ENCODE data around the gene PTPRK. TPM values are rescaled to one million over a fixed set of nuclear protein-coding genes. Genes with fewer than 3 reads are reported as not detected.

Gene PTPRK
- total RNA-seq, 2 donors from 2014 or later = 3.2 to 5.1 TPM

- H3K36me3 Mint-ChIP-seq = no peaks in the 10 kb centered on the region
- no peak for ATAC-seq
- no peak overlapping the region for H3K27ac Mint-ChIP-seq
- H3K9me3 Mint-ChIP-seq = no peaks in the 10 kb centered on the region
- DNase-seq (ENCODE audit: low spot score in 2 of 2) = no peak
These were observed 159.0 kb downstream of the PTPRK start for GRCh38 chr6:128361378-128361777.

- Mint-ChIP-seq H3K36me3 (no peaks in the 10 kb centered on the region), H3K27ac (no peak overlapping the region), H3K9me3 (no peaks in the 10 kb centered on the region)
- no peak for DNase-seq (ENCODE audit: low spot score in 2 of 2)
- no peak for ATAC-seq
These were observed 162.1 kb downstream of the PTPRK start for GRCh38 chr6:128358244-128358776.

GRCh38 chr6:128357392-128358130 lies 162.8 kb downstream of the PTPRK start:
- no peak for ATAC-seq
- H3K27ac Mint-ChIP-seq = no peak overlapping the region
- no peak for DNase-seq (ENCODE audit: low spot score in 2 of 2)
- no peaks in the 10 kb centered on the region for H3K9me3 Mint-ChIP-seq
- no peaks in the 10 kb centered on the region for H3K36me3 Mint-ChIP-seq

DNA sequence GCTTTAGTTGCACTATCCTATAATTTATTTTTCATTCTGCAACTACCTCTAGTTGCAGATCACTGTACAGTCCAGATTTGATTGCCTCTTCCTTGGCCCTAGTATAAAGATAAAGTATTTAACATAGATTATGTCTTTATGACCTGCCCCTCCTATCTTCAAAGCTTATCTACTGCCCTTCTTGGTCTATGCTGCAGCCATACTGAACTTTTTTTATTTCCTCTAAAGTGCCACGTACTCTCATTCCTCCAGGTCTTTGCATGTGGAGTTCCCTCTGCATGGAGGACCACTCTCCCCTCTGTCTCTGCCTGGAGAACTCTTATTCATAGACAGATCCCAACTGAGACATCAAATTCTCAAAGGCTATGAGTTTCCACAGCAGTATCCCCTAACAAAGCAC lies 168.0 kb downstream of the PTPRK start:
- H3K9me3 Mint-ChIP-seq = no peaks in the 10 kb centered on the region
- ATAC-seq (no peak), DNase-seq (ENCODE audit: low spot score in 2 of 2) (no peak)
- H3K27ac Mint-ChIP-seq = no peak overlapping the region
- H3K36me3 Mint-ChIP-seq = no peaks in the 10 kb centered on the region

DNA sequence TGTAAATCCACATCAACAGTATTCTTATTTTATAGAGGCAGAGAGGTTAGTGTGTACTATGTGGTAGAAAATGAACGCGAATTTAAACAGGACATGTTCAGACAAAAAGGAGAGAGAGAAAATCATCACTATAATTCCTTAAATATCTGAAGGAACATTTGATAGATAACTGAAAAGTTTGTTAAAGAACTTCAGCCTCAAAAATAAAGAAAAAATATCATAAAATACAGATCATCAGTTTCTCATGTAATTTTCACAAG lies 169.2 kb downstream of the PTPRK start:
- Mint-ChIP-seq H3K36me3 (no peaks in the 10 kb centered on the region), H3K27ac (no peak overlapping the region), H3K9me3 (no peaks in the 10 kb centered on the region)
- ATAC-seq (no peak), DNase-seq (ENCODE audit: low spot score in 2 of 2) (no peak)

- ATAC-seq = peak in 1 of 2 donors; percentile 61
- H3K36me3 Mint-ChIP-seq = no peaks in the 10 kb centered on the region
- no peak for DNase-seq (ENCODE audit: low spot score in 2 of 2)
- H3K27ac Mint-ChIP-seq = no peak overlapping the region
- no peaks in the 10 kb centered on the region for H3K9me3 Mint-ChIP-seq
These were observed 169.8 kb downstream of the PTPRK start for GRCh38 chr6:128350416-128351254.

- H3K9me3 Mint-ChIP-seq = no peaks in the 10 kb centered on the region
- no peaks in the 10 kb centered on the region for H3K36me3 Mint-ChIP-seq
- DNase-seq (ENCODE audit: low spot score in 2 of 2) = no peak
- no peak for ATAC-seq
- H3K27ac Mint-ChIP-seq = no peak overlapping the region
These were observed 173.3 kb downstream of the PTPRK start for GRCh38 chr6:128347123-128347522.

GRCh38 chr6:128346569-128346968 lies 173.8 kb downstream of the PTPRK start:
- no peak overlapping the region for H3K27ac Mint-ChIP-seq
- ATAC-seq (no peak), DNase-seq (ENCODE audit: low spot score in 2 of 2) (no peak)
- no peaks in the 10 kb centered on the region for H3K36me3 Mint-ChIP-seq
- no peaks in the 10 kb centered on the region for H3K9me3 Mint-ChIP-seq

DNA sequence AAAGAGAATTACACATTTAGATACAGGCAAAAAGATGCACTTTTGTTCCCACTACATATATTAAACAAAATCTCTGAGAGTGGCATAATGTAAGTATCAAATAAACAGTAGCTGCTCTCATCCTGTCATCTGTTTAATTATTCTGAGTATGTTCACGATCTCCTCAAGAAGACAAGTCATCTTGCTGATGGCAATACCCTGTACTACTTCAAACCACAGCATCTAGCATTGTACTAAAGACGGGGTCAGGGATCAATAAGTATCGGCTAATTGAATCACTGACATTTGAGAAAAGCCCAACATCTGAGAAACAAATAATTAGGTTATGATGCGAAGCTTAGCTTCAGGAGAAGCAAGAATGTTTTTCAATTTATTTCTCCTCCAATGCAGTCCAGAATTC lies 175.1 kb downstream of the PTPRK start:
- Mint-ChIP-seq H3K36me3 (no peaks in the 10 kb centered on the region), H3K9me3 (no peaks in the 10 kb centered on the region), H3K27ac (no peak overlapping the region)
- DNase-seq (ENCODE audit: low spot score in 2 of 2) (no peak), ATAC-seq (no peak)

DNA sequence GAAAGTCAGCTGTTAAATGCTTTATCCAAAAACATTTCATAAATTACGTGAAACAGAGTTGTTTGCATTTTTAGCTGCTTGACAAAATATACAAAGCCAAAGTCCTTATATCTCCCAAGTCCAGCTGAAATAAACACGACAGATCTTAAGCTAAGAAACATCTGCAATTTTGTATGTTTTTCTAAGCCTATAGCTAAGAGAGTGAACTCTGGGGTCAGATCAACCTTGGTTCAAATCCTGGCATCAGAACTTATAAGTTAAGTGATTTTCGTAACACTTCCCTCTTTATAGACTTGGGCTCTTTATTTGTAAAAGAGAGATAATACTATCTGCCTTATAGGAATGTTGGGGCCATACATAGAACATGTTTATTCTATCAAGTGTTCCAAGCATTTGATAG lies 176.7 kb downstream of the PTPRK start:
- ATAC-seq = no peak
- DNase-seq (ENCODE audit: low spot score in 2 of 2) = no peak
- Mint-ChIP-seq H3K27ac (no peak overlapping the region), H3K36me3 (no peaks in the 10 kb centered on the region), H3K9me3 (no peaks in the 10 kb centered on the region)

- no peak for ATAC-seq
- H3K27ac Mint-ChIP-seq = no peak overlapping the region
- no peaks in the 10 kb centered on the region for H3K9me3 Mint-ChIP-seq
- no peaks in the 10 kb centered on the region for H3K36me3 Mint-ChIP-seq
- DNase-seq (ENCODE audit: low spot score in 2 of 2) = no peak
These were observed 180.6 kb downstream of the PTPRK start for GRCh38 chr6:128339635-128340450.

DNA sequence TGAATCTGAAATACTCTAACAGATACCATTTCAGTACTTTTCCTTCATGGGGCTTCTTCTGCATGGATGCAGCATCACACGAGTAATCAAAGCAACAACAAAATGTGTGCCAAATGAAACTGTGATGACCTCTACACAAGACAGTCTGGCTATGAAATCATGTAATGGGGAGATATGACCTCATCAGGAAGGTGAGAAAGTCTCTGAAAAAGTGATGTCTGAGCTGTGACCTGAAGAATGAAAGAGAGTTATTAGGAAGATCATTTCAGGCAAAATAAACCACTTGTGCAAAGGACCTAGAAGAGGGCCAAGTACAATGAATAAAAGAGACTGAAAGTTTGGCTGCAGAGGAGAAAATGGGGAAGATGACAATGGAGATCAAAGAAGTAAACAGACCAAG lies 182.8 kb downstream of the PTPRK start:
- Mint-ChIP-seq H3K9me3 (no peaks in the 10 kb centered on the region), H3K36me3 (no peaks in the 10 kb centered on the region), H3K27ac (no peak overlapping the region)
- no peak for ATAC-seq
- no peak for DNase-seq (ENCODE audit: low spot score in 2 of 2)

DNA sequence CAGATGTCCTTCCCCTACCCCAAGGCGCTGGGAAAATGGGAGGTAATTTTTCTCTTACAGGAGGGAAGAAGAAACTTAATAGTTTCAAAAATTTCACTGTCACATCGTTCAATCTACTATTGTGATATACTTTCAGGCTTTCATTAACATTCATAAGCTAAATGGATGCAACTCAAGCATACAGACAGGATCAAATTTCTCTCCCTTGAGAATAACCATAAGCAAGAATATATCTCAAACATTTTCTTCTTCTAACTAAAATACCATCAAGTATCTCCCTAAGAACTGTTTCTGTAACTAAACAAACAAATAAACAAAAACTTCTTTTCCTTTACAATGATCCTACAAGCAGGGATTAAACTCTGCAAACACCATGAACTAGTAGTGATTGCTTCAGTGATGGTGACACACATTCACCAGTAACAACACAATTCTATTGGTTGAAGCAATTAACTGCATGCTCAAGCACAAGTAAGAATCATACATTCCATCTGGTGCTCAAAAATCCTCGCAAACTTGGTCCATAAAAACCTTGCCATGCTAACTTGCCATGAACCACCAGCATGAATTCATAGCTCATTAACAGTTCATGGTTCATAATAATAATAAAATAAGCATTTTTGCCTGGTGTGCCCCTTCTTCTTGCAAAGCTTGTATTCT lies 183.8 kb downstream of the PTPRK start:
- ATAC-seq (no peak), DNase-seq (ENCODE audit: low spot score in 2 of 2) (no peak)
- Mint-ChIP-seq H3K27ac (peak overlapping the region in 1 of 2 donors; percentile 16), H3K9me3 (no peaks in the 10 kb centered on the region), H3K36me3 (no peaks in the 10 kb centered on the region)

- Mint-ChIP-seq H3K36me3 (no peaks in the 10 kb centered on the region), H3K27ac (no peak overlapping the region), H3K9me3 (no peaks in the 10 kb centered on the region)
- no peak for ATAC-seq
- DNase-seq (ENCODE audit: low spot score in 2 of 2) = no peak
These were observed 184.4 kb downstream of the PTPRK start for GRCh38 chr6:128335963-128336362.

DNA sequence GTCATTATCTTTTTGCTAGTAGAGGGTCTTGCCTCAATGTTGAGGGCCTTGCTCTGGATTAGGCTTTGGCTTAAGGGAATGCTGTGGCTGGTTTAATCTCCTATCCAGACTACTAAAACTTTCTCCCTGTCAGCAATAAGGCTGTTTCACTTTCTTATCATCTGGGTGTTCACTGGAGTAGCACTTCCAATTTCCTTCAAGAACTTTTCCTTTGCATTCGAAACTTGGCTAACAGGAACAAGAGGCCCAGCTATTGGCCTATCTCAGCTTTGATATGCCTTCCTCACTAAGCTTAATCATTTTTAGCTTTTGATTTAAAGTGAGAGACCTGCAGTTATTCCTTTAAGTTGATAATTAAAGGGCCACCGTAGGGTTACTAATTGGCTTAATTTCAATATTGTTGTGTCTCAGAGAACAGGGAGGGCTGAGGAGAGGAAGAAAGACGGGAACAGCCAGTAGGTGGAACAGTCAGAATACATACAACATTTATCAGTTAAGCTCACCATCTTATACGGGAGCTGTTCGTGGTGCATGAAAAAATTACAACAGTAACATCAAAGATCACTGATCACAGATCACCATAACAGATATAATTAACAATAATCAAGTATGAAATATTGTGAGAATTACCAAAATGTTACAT lies 186.7 kb downstream of the PTPRK start:
- DNase-seq (ENCODE audit: low spot score in 2 of 2) = no peak
- ATAC-seq = no peak
- no peak overlapping the region for H3K27ac Mint-ChIP-seq
- no peaks in the 10 kb centered on the region for H3K9me3 Mint-ChIP-seq
- no peaks in the 10 kb centered on the region for H3K36me3 Mint-ChIP-seq

DNA sequence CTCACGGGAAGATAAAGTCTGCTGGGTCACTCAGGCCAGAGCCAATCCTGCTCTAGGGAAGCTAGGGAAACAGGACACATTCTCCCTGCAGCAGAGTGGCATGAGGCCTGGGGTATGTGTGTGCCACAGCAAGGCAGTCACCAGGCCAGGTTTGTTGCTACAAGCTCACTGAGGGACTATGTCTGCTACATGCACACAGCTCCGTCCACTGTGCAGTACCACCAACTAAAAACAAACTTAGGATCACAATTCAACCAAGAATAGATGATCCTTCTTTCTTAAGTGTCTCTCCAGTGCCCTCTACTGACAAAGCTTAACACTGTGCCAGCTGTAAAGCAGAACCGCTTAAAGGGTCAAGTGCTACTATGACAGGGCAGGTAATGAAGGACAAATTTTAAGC lies 192.5 kb downstream of the PTPRK start:
- DNase-seq (ENCODE audit: low spot score in 2 of 2) (peak in 1 of 2 donors; percentile 10), ATAC-seq (peak; percentile 56 to 62)
- Mint-ChIP-seq H3K9me3 (no peaks in the 10 kb centered on the region), H3K27ac (no peak overlapping the region), H3K36me3 (no peaks in the 10 kb centered on the region)

Data from activated naive CD4-positive, alpha-beta T cell treated with anti-CD3 and anti-CD28 coated beads, Interleukin-2, amount 50 U/mL, for 72 hours (primary cell).